LoVo (cell line): ENCODE data around the gene AGPAT3.

Experiments
- DNase-seq: peaks from one replicate; pipeline ENCODE4 v3.0.0-alpha.2; 2016; ENCODE audit warnings: low spot score

Gene AGPAT3

GRCh38 chr21:43937891-43938309 is 72.9 kb downstream of the AGPAT3 start:
- DNase-seq = no peak

GRCh38 chr21:43938751-43939442 is 73.9 kb downstream of the AGPAT3 start:
- peak; percentile 80 for DNase-seq

GRCh38 chr21:43939443-43940328 is 74.7 kb downstream of the AGPAT3 start:
- no peak for DNase-seq

GRCh38 chr21:43940329-43941050 is 75.5 kb downstream of the AGPAT3 start:
- no peak for DNase-seq

- DNase-seq = no peak
These were observed 77.2 kb downstream of the AGPAT3 start for GRCh38 chr21:43942201-43942600.

GRCh38 chr21:43942621-43943020 is 77.6 kb downstream of the AGPAT3 start:
- no peak for DNase-seq

GRCh38 chr21:43943512-43944077 is 78.6 kb downstream of the AGPAT3 start:
- DNase-seq = no peak

GRCh38 chr21:43944078-43944633 is 79.1 kb downstream of the AGPAT3 start:
- DNase-seq = no peak

- DNase-seq = no peak
These were observed 79.7 kb downstream of the AGPAT3 start for GRCh38 chr21:43944757-43945156.

GRCh38 chr21:43948740-43949498 is 83.9 kb downstream of the AGPAT3 start:
- DNase-seq = no peak

- DNase-seq = no peak
These were observed 84.6 kb downstream of the AGPAT3 start for GRCh38 chr21:43949499-43950208.

- DNase-seq = no peak
These were observed 85.5 kb downstream of the AGPAT3 start for GRCh38 chr21:43950481-43950880.

GRCh38 chr21:43950936-43951335 is 85.9 kb downstream of the AGPAT3 start:
- DNase-seq = no peak

GRCh38 chr21:43951911-43952703 is 87.1 kb downstream of the AGPAT3 start:
- no peak for DNase-seq

GRCh38 chr21:43953021-43953420 is 88.0 kb downstream of the AGPAT3 start:
- DNase-seq = no peak

- no peak for DNase-seq
These were observed 89.0 kb downstream of the AGPAT3 start for GRCh38 chr21:43954042-43954441.

GRCh38 chr21:43954896-43955295 is 89.9 kb downstream of the AGPAT3 start:
- no peak for DNase-seq

- DNase-seq = no peak
These were observed 91.1 kb downstream of the AGPAT3 start for GRCh38 chr21:43956019-43956669.

GRCh38 chr21:43956670-43957035 is 91.6 kb downstream of the AGPAT3 start:
- DNase-seq = no peak
